Liver (tissue), 9 donors: Measurements from ENCODE around the gene PKP1. TPM values are rescaled to one million over a fixed set of nuclear protein-coding genes. Genes with fewer than 3 reads are reported as not detected.

Experiments
- DNase-seq: peaks from one replicate; pipeline ENCODE4 v3.0.0-alpha.2; 2017; ENCODE audit warnings: low spot score
- H3K27ac ChIP-seq, 2 donors: one replicate each; pipeline ENCODE4 v1.7.0; 2013; ENCODE audit warnings: inconsistent platforms in 2 of 2, low read length in 2 of 2, control low read depth in 1 of 2, low read depth in 1 of 2, mild to moderate bottlenecking in 1 of 2
- H3K27me3 ChIP-seq, 4 donors: one replicate each; pipeline versions ENCODE4 v1.6.1 to v1.7.0; 2013; ENCODE audit warnings: low read length in 3 of 4, inconsistent platforms in 1 of 4, mild to moderate bottlenecking in 1 of 4, moderate library complexity in 1 of 4; ENCODE audit not compliant: control insufficient read depth in 4 of 4, insufficient read depth in 4 of 4
- H3K36me3 ChIP-seq, 4 donors: one replicate each; pipeline versions ENCODE4 v1.6.1 to v1.7.0; 2013; ENCODE audit warnings: low read length in 3 of 4, mild to moderate bottlenecking in 3 of 4, low read depth in 1 of 4, moderate library complexity in 1 of 4; ENCODE audit not compliant: control insufficient read depth in 4 of 4, insufficient read depth in 3 of 4
- H3K4me1 ChIP-seq, 4 donors: one replicate each; pipeline versions ENCODE4 v1.6.1 to v1.7.0; 2013; ENCODE audit warnings: low read length in 3 of 4, mild to moderate bottlenecking in 3 of 4, moderate library complexity in 1 of 4; ENCODE audit not compliant: control insufficient read depth in 4 of 4, insufficient read depth in 4 of 4
- H3K4me3 ChIP-seq, 3 donors: one replicate each; pipeline versions ENCODE4 v1.6.1 to v1.7.0; 2013; ENCODE audit warnings: low read length in 3 of 3, control low read depth in 1 of 3, low read depth in 1 of 3, mild to moderate bottlenecking in 1 of 3
- H3K9ac ChIP-seq, 2 donors: one replicate each; pipeline ENCODE4 v1.7.0; 2013; ENCODE audit warnings: low read length in 2 of 2, mild to moderate bottlenecking in 2 of 2, moderate library complexity in 2 of 2, control low read depth in 1 of 2, low read depth in 1 of 2
- H3K9me3 ChIP-seq, 4 donors: one replicate each; pipeline versions ENCODE4 v1.6.1 to v1.7.0; 2013; ENCODE audit warnings: low read length in 3 of 4; ENCODE audit not compliant: control insufficient read depth in 4 of 4
- EGR1 ChIP-seq, 2 donors: IDR thresholded peaks; 2 replicates each; pipeline ENCODE4 v1.6.1; 2016 to 2018; ENCODE audit warnings: antibody characterized with exemption in 2 of 2, low read depth in 2 of 2
- FOXA1 ChIP-seq: IDR thresholded peaks from 2 replicates; pipeline ENCODE4 v1.6.1; 2016; ENCODE audit warnings: antibody characterized with exemption
- FOXA2 ChIP-seq: IDR thresholded peaks from 2 replicates; pipeline ENCODE4 v1.6.1; 2016; ENCODE audit warnings: antibody characterized with exemption
- GABPA ChIP-seq, 2 donors: IDR thresholded peaks in 1 of 2; conservative IDR thresholded peaks in 1 of 2; 2 replicates each; pipeline ENCODE4 v1.6.1; 2016; ENCODE audit warnings: antibody characterized with exemption in 2 of 2, mild to moderate bottlenecking in 1 of 2, moderate library complexity in 1 of 2
- HNF4A ChIP-seq, 2 donors: conservative IDR thresholded peaks; 2 replicates each; pipeline ENCODE4 v1.6.1; 2016; ENCODE audit warnings: antibody characterized with exemption in 2 of 2, mild to moderate bottlenecking in 2 of 2
- HNF4G ChIP-seq: IDR thresholded peaks from 2 replicates; pipeline ENCODE4 v1.6.1; 2016; ENCODE audit warnings: antibody characterized with exemption
- JUND ChIP-seq, 2 donors: IDR thresholded peaks; 2 replicates each; pipeline ENCODE4 v1.6.1; 2016; ENCODE audit warnings: antibody characterized with exemption in 2 of 2
- NR2F2 ChIP-seq: IDR thresholded peaks from 2 replicates; pipeline ENCODE4 v1.6.1; 2016; ENCODE audit warnings: antibody characterized with exemption
- RAD21 ChIP-seq, 2 donors: IDR thresholded peaks; 2 replicates each; pipeline ENCODE4 v1.6.1; 2016; ENCODE audit warnings: antibody characterized with exemption in 2 of 2, mild to moderate bottlenecking in 2 of 2
- SP1 ChIP-seq: IDR thresholded peaks from 2 replicates; pipeline ENCODE4 v1.6.1; 2018; ENCODE audit warnings: antibody characterized with exemption, mild to moderate bottlenecking
- TAF1 ChIP-seq: conservative IDR thresholded peaks from 2 replicates; pipeline ENCODE4 v1.6.1; 2016; ENCODE audit warnings: antibody characterized with exemption, mild to moderate bottlenecking
- WGBS: extraction: QIAGEN DNeasy Blood & Tissue Kit; methylation state at CpG from one replicate; pipeline ENCODE4 v1.1.7; 2013; 5-methylcytosine and 5-hydroxymethylcytosine counted together
- polyA plus RNA-seq, 2 donors: library from polyadenylated mRNA; stranded (reverse) in 1 of 2; unstranded in 1 of 2; fragments of 200-250 nt in 1 of 2; fragments of >200 nt in 1 of 2; fragmentation: Nextera tagmentation in 1 of 2; extraction: Ambion mirVana in 1 of 2; gene quantifications; one replicate each; pipeline versions ENCODE4 v1.2.1 to v1.2.3, GENCODE V29; 2013 to 2015
- total RNA-seq, 2 donors: library from RNA; depleted of rRNA; stranded (reverse); fragments of >200 nt; gene quantifications; one replicate each; pipeline ENCODE4 v1.2.3, GENCODE V29; 2014
- TF ChIP-seq, protein P1 (sequence below): IDR thresholded peaks from 2 replicates; pipeline ENCODE4 v1.6.1; 2016; ENCODE audit warnings: antibody characterized with exemption
- TF ChIP-seq, protein P2 (sequence below): IDR thresholded peaks from 2 replicates; pipeline ENCODE4 v1.6.1; 2016; ENCODE audit warnings: antibody characterized with exemption
- TF ChIP-seq, protein P3 (sequence below): IDR thresholded peaks from 2 replicates; pipeline ENCODE4 v1.6.1; 2016; ENCODE audit warnings: antibody characterized with exemption
- TF ChIP-seq, protein P4 (sequence below): IDR thresholded peaks from 2 replicates; pipeline ENCODE4 v1.6.1; 2016; ENCODE audit warnings: antibody characterized with exemption, mild to moderate bottlenecking
- TF ChIP-seq, protein P5 (sequence below): fragments of 150-350 bp; IDR thresholded peaks from 2 replicates; pipeline ENCODE4 v1.5.1; 2017; ENCODE audit warnings: improper control_type of control experiment, low read depth, low read length; ENCODE audit not compliant: missing input control
- donor health status: healthy.
- donor health status: healthy.
- donor health status: healthy.
- donor health status: healthy.
- donor health status: healthy.

The PKP1 gene
- total and polyA plus RNA-seq, 4 donors, result 0.01 TPM; not detected in 3

DNA sequence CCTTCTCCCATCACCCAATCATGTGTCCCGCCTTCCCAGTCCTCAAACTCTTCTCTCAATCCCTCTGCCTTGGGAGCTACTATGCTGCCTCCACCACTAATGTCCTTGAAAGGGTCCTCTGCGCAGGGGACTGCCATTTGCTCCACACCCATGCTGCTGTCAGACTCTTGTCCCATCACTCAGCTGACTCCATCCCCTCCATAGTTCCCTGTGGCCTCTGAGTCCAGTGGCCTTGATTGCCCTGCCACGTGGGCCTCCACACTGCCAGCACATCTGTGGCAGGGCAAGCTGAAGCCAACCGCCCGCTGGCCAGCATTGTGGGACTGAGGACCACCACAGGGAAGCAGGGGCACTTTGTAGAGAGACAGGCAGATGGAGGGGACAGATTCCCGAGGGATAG is 95.5 kb downstream of the PKP1 start:
- H3K9me3 ChIP-seq, result no peaks in the 10 kb centered on the region
- WGBS, result 79% methylated on average over 6 of the region's 6 CpGs
- DNase-seq, result no peak
- H3K36me3 ChIP-seq, result peaks cover 0 to 5% (median 1%) of the 10 kb centered on the region in 4 donors
- no peak overlapping the region for H3K27ac ChIP-seq
- TF ChIP-seq SP1 (no peak), NR2F2 (no peak), RAD21 (IDR thresholded peaks at IDR 0.05) (no peak), HNF4A (conservative IDR thresholded peaks at IDR 0.05) (no peak), HNF4G (no peak)
- TF ChIP-seq, protein P1, sequence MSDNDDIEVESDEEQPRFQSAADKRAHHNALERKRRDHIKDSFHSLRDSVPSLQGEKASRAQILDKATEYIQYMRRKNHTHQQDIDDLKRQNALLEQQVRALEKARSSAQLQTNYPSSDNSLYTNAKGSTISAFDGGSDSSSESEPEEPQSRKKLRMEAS, result no peak
- no peak overlapping the region for H3K4me3 ChIP-seq
- H3K9ac ChIP-seq, result no peak overlapping the region
- no peaks in the 10 kb centered on the region for H3K4me1 ChIP-seq
- H3K27me3 ChIP-seq, result peaks cover 0 to 5% (median under 1%) of the 10 kb centered on the region in 4 donors

DNA sequence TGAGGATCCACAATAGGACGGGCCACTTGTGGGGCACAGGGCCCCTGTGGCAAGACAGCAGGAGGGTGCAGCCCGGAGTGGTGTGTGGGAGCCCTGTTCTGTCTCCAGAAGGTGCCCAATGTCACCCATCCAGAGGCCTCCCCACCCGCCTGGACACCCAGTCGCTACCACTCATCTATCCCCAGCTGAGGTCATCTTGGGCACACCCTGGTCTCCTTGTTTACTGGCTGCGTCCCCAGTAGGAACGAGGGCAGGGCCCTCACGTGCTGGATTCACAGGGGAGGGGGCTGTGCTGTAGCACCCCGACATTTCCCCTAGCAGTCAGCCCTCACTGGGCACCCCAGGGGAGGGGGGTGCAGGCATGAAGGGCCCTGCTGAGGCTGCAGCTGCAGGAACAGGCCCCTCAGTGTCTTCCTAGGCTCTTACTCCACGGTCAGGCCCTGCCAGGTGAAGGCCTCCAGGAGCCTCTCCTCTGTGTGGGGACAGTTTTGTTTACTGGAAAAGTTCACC is 96.5 kb downstream of the PKP1 start:
- H3K27ac ChIP-seq, result no peak overlapping the region
- H3K4me1 ChIP-seq, result no peaks in the 10 kb centered on the region
- H3K9ac ChIP-seq, result no peak overlapping the region
- no peak for DNase-seq
- H3K9me3 ChIP-seq, result no peaks in the 10 kb centered on the region
- peaks cover 0 to 5% (median 0%) of the 10 kb centered on the region in 4 donors for H3K27me3 ChIP-seq
- 76% methylated on average over 9 of the region's 9 CpGs for WGBS
- H3K4me3 ChIP-seq, result no peak overlapping the region
- peaks cover 0 to 5% (median 4%) of the 10 kb centered on the region in 4 donors for H3K36me3 ChIP-seq
- no peak for TF ChIP-seq FOXA1
- no peak for TF ChIP-seq FOXA2
- TF ChIP-seq, protein P2, sequence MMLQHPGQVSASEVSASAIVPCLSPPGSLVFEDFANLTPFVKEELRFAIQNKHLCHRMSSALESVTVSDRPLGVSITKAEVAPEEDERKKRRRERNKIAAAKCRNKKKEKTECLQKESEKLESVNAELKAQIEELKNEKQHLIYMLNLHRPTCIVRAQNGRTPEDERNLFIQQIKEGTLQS, result no peak
- TF ChIP-seq EGR1 (IDR thresholded peaks at IDR 0.05; ENCODE audit: low read depth in 2 of 2), result no peak
- no peak for TF ChIP-seq HNF4A (conservative IDR thresholded peaks at IDR 0.05)

DNA sequence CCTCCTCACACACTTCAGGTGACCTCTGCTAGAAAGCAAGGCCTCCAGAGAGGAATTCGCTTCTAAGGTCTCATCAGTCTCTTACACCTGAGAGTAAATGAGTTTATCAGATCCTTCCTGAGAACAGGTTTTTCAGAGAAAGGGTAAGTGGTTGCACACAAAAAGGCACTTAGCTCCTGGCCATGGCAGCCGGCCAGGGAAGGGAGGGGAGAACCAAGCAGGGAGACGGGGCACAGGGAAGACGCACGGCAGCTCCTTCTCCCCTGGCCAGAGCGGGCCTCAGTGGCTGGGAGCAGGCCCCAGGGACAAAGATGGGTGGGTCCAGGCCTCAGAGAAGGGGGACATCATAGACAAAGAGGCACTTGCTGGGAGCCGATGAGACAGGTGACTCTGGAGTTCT is 97.8 kb downstream of the PKP1 start:
- Histone ChIP-seq H3K4me3 (no peak overlapping the region), H3K27ac (no peak overlapping the region), H3K9ac (no peak overlapping the region), H3K4me1 (no peaks in the 10 kb centered on the region), H3K27me3 (no peaks in the 10 kb centered on the region), H3K9me3 (no peaks in the 10 kb centered on the region), H3K36me3 (peaks cover 0 to 5% (median 4%) of the 10 kb centered on the region in 4 donors)
- no peak for DNase-seq
- WGBS, result 87% methylated on average over 7 of the region's 7 CpGs
- TF ChIP-seq, protein P3, sequence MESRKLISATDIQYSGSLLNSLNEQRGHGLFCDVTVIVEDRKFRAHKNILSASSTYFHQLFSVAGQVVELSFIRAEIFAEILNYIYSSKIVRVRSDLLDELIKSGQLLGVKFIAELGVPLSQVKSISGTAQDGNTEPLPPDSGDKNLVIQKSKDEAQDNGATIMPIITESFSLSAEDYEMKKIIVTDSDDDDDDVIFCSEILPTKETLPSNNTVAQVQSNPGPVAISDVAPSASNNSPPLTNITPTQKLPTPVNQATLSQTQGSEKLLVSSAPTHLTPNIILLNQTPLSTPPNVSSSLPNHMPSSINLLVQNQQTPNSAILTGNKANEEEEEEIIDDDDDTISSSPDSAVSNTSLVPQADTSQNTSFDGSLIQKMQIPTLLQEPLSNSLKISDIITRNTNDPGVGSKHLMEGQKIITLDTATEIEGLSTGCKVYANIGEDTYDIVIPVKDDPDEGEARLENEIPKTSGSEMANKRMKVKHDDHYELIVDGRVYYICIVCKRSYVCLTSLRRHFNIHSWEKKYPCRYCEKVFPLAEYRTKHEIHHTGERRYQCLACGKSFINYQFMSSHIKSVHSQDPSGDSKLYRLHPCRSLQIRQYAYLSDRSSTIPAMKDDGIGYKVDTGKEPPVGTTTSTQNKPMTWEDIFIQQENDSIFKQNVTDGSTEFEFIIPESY, result no peak
- TF ChIP-seq JUND (IDR thresholded peaks at IDR 0.05), result no peak
- no peak for TF ChIP-seq EGR1 (IDR thresholded peaks at IDR 0.05; ENCODE audit: low read depth in 2 of 2)
- no peak for TF ChIP-seq FOXA1
- TF ChIP-seq, protein P2, result no peak
- TF ChIP-seq, protein P4, sequence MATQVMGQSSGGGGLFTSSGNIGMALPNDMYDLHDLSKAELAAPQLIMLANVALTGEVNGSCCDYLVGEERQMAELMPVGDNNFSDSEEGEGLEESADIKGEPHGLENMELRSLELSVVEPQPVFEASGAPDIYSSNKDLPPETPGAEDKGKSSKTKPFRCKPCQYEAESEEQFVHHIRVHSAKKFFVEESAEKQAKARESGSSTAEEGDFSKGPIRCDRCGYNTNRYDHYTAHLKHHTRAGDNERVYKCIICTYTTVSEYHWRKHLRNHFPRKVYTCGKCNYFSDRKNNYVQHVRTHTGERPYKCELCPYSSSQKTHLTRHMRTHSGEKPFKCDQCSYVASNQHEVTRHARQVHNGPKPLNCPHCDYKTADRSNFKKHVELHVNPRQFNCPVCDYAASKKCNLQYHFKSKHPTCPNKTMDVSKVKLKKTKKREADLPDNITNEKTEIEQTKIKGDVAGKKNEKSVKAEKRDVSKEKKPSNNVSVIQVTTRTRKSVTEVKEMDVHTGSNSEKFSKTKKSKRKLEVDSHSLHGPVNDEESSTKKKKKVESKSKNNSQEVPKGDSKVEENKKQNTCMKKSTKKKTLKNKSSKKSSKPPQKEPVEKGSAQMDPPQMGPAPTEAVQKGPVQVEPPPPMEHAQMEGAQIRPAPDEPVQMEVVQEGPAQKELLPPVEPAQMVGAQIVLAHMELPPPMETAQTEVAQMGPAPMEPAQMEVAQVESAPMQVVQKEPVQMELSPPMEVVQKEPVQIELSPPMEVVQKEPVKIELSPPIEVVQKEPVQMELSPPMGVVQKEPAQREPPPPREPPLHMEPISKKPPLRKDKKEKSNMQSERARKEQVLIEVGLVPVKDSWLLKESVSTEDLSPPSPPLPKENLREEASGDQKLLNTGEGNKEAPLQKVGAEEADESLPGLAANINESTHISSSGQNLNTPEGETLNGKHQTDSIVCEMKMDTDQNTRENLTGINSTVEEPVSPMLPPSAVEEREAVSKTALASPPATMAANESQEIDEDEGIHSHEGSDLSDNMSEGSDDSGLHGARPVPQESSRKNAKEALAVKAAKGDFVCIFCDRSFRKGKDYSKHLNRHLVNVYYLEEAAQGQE, result no peak
- no peak for TF ChIP-seq FOXA2
- TF ChIP-seq, protein P5, sequence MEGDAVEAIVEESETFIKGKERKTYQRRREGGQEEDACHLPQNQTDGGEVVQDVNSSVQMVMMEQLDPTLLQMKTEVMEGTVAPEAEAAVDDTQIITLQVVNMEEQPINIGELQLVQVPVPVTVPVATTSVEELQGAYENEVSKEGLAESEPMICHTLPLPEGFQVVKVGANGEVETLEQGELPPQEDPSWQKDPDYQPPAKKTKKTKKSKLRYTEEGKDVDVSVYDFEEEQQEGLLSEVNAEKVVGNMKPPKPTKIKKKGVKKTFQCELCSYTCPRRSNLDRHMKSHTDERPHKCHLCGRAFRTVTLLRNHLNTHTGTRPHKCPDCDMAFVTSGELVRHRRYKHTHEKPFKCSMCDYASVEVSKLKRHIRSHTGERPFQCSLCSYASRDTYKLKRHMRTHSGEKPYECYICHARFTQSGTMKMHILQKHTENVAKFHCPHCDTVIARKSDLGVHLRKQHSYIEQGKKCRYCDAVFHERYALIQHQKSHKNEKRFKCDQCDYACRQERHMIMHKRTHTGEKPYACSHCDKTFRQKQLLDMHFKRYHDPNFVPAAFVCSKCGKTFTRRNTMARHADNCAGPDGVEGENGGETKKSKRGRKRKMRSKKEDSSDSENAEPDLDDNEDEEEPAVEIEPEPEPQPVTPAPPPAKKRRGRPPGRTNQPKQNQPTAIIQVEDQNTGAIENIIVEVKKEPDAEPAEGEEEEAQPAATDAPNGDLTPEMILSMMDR, result no peak
- TF ChIP-seq NR2F2, result no peak
- TF ChIP-seq HNF4A (conservative IDR thresholded peaks at IDR 0.05), result no peak
- TF ChIP-seq, protein P1, result no peak
- TF ChIP-seq GABPA (IDR thresholded peaks at IDR 0.05 in 1 of 2, conservative IDR thresholded peaks at IDR 0.05 in 1 of 2), result no peak
- no peak for TF ChIP-seq TAF1
